Endothelial cell of umbilical vein (primary cell): ENCODE measurements around the gene SCIN. TPM values are rescaled to one million over a fixed set of nuclear protein-coding genes. Genes with fewer than 3 reads are reported as not detected.

Experiments used
- BruUV-seq: library from RNA; stranded (reverse); fragments of 400-500 nt; replicated peaks from 2 replicates; lab custom pipeline; 2021; lab: Mats Ljungman, UMichigan
- CTCF ChIA-PET: fragments of 300-600, 350-600 bp; sonication (Branson Sonifier 250); formaldehyde crosslinking; loops from one replicate; lab custom pipeline; 2021; ENCODE audit warnings: antibody characterized with exemption, inconsistent platforms; lab: Charles Lee
- POLR2A ChIA-PET: fragments of 300-600, 350-600 bp; sonication (Branson Sonifier 250); formaldehyde crosslinking; loops from one replicate; lab custom pipeline; 2021; ENCODE audit warnings: antibody characterized with exemption, inconsistent platforms; lab: Charles Lee
- DNase-seq: peaks from one replicate; pipeline ENCODE4 v3.0.0-alpha.2; 2011; ENCODE audit warnings: low read depth, low spot score
- FAIRE-seq: peaks from 2 replicates; lab custom pipeline; 2011; peaks lifted over from hg19 to GRCh38; lab: Jason Lieb, UNC
- H2AFZ ChIP-seq: 2 replicates; pipeline ENCODE4 v1.6.0; 2012; ENCODE audit warnings: low read depth, low read length, control low read depth, inconsistent platforms
- H3K27ac ChIP-seq: 2 replicates; pipeline ENCODE4 v1.5.1; 2011; ENCODE audit warnings: low read depth, mild to moderate bottlenecking, control low read depth, low read length, moderate library complexity; ENCODE audit not compliant: insufficient read depth
- H3K27me3 ChIP-seq, 2 experiments: 2 replicates each; pipeline versions ENCODE4 v1.6.0 to v1.6.1; 2011; ENCODE audit warnings: low read length in 2 of 2, mixed read lengths in 1 of 2; ENCODE audit not compliant: control insufficient read depth in 2 of 2, insufficient read depth in 2 of 2
- H3K36me3 ChIP-seq, 2 experiments: 2 replicates in 1 of 2; 3 replicates in 1 of 2; pipeline ENCODE4 v1.5.1; 2011; ENCODE audit warnings: low read length in 2 of 2, mild to moderate bottlenecking in 1 of 2, moderate library complexity in 1 of 2; ENCODE audit not compliant: control insufficient read depth in 2 of 2, insufficient read depth in 2 of 2; ENCODE audit errors: extremely low read depth in 1 of 2
- H3K4me1 ChIP-seq: 3 replicates; pipeline ENCODE4 v1.5.1; 2011; ENCODE audit warnings: mild to moderate bottlenecking, low read length; ENCODE audit not compliant: control insufficient read depth, insufficient read depth; ENCODE audit errors: extremely low read depth
- H3K4me2 ChIP-seq: 2 replicates; pipeline ENCODE4 v1.6.1; 2011; ENCODE audit warnings: low read length, control low read depth, mixed read lengths; ENCODE audit not compliant: insufficient read depth
- H3K4me3 ChIP-seq, 3 experiments: fragments of 200-600 bp in 1 of 3; sonication (generic), shearing (Covaris generic) in 1 of 3; replicated peaks in 1 of 3; 2 replicates each; pipeline ENCODE4 v1.5.1; 2011 to 2016; ENCODE audit warnings: control low read depth in 3 of 3, low read length in 3 of 3, mild to moderate bottlenecking in 2 of 3, inconsistent platforms in 1 of 3, low read depth in 1 of 3, moderate library complexity in 1 of 3; ENCODE audit not compliant: insufficient read depth in 1 of 3
- H3K79me2 ChIP-seq: 2 replicates; pipeline ENCODE4 v1.6.0; 2012; ENCODE audit warnings: low read length, inconsistent platforms; ENCODE audit not compliant: control insufficient read depth, insufficient read depth
- H3K9ac ChIP-seq: replicated peaks from 2 replicates; pipeline ENCODE3; 2011; ENCODE audit warnings: low read length, control low read depth; ENCODE audit not compliant: insufficient read depth; ENCODE audit errors: extremely low read depth
- H3K9me1 ChIP-seq: replicated peaks from 3 replicates; pipeline ENCODE4 v1.6.0; 2011; ENCODE audit warnings: mild to moderate bottlenecking, low read length; ENCODE audit not compliant: control insufficient read depth, insufficient read depth; ENCODE audit errors: extremely low read depth
- H3K9me3 ChIP-seq: replicated peaks from 2 replicates; pipeline ENCODE4 v1.5.1; 2012; ENCODE audit warnings: low read length, inconsistent platforms; ENCODE audit not compliant: control insufficient read depth, insufficient read depth
- H4K20me1 ChIP-seq: replicated peaks from 2 replicates; pipeline ENCODE3; 2011; ENCODE audit warnings: mild to moderate bottlenecking, low read length; ENCODE audit not compliant: control insufficient read depth, insufficient read depth; ENCODE audit errors: extremely low read depth
- CTCF ChIP-seq, 2 donors: IDR thresholded peaks; 1 replicate in 1 of 2; 2 replicates in 1 of 2; pipeline ENCODE4 v1.5.1; 2011; ENCODE audit warnings: low read length in 2 of 2, mild to moderate bottlenecking in 2 of 2, moderate library complexity in 2 of 2, control low read depth in 1 of 2, inconsistent platforms in 1 of 2, low read depth in 1 of 2; ENCODE audit not compliant: insufficient read depth in 1 of 2; ENCODE audit errors: extremely low read depth in 1 of 2
- EZH2 ChIP-seq: IDR thresholded peaks from 2 replicates; pipeline ENCODE4 v1.6.1; 2012; ENCODE audit warnings: borderline replicate concordance, low read depth, mild to moderate bottlenecking, moderate library complexity, low read length, inconsistent platforms; ENCODE audit not compliant: severe bottlenecking
- FOS ChIP-seq: IDR thresholded peaks from 2 replicates; pipeline ENCODE4 v1.6.1; 2011; ENCODE audit warnings: mild to moderate bottlenecking, low read length, moderate library complexity, borderline replicate concordance; ENCODE audit not compliant: insufficient read depth
- GATA2 ChIP-seq: IDR thresholded peaks from 2 replicates; pipeline ENCODE4 v1.7.0; 2011; ENCODE audit warnings: low read depth, mild to moderate bottlenecking, moderate library complexity, mixed read lengths, low read length; ENCODE audit not compliant: insufficient read length, insufficient read depth
- JUN ChIP-seq: IDR thresholded peaks from 2 replicates; pipeline ENCODE4 v1.6.1; 2011; ENCODE audit warnings: borderline replicate concordance, low read depth; ENCODE audit not compliant: insufficient read length, insufficient read depth
- MAX ChIP-seq: IDR thresholded peaks from 2 replicates; pipeline ENCODE4 v1.6.1; 2011; ENCODE audit not compliant: insufficient read depth, insufficient read length
- MYC ChIP-seq: IDR thresholded peaks from one replicate; pipeline ENCODE4 v1.6.1; 2011; ENCODE audit warnings: mild to moderate bottlenecking, low read depth, low read length
- POLR2A ChIP-seq: IDR thresholded peaks from 2 replicates; pipeline ENCODE4 v1.6.1; 2012; ENCODE audit warnings: low read depth, mild to moderate bottlenecking, control low read depth, low read length
- POLR2AphosphoS5 ChIP-seq: IDR thresholded peaks from 2 replicates; pipeline ENCODE4 v1.6.1; 2012; ENCODE audit warnings: low read depth, mild to moderate bottlenecking, control low read depth, low read length, moderate library complexity; ENCODE audit not compliant: insufficient read depth
- dilution Hi-C: fragments of 300-500 bp; cut with MboI; formaldehyde crosslinking; loops from one replicate; pipeline ENCODE4 v1.15.0; 2019; ENCODE audit warnings: low sequenced_read_pairs; ENCODE audit not compliant: extremely low pct_ligation_motif_present
- intact Hi-C: fragments of 100-400 bp; cut with micrococcal nuclease; formaldehyde crosslinking; loops from one replicate; pipeline ENCODE4 v1.10.0; 2022
- polyA plus RNA-seq, 4 experiments: library from polyadenylated mRNA; depleted of rRNA in 3 of 4; stranded (reverse) in 3 of 4; unstranded in 1 of 4; fragments of >200 nt; gene quantifications; 2 replicates each; pipeline versions ENCODE4 v1.2.1 to v1.2.3, GENCODE V29; 2011 to 2012; ENCODE audit warnings: missing spikeins in 1 of 4
- total RNA-seq: library from RNA; stranded (reverse); gene quantifications from 2 replicates; pipeline ENCODE4 v1.2.3, GENCODE V29; 2021

The SCIN gene
- total and polyA plus RNA-seq, 2 donors (not counting 3 experiments of a cell fraction or from before 2014, with no cell fraction given), result 0.07 to 0.69 TPM

GRCh38 chr7:12630513-12630819, 59.9 kb downstream of the SCIN start:
- Histone ChIP-seq H4K20me1 (no peaks in the 10 kb centered on the region), H3K4me1 (peaks cover 2% of the 10 kb centered on the region), H3K27ac (no peak overlapping the region), H2AFZ (peak overlapping the region; percentile 11), H3K9me1 (no peaks in the 10 kb centered on the region), H3K4me2 (no peak overlapping the region), H3K36me3 (no peaks in the 10 kb centered on the region), H3K79me2 (no peaks in the 10 kb centered on the region), H3K9me3 (no peaks in the 10 kb centered on the region), H3K9ac (no peak overlapping the region), H3K4me3 (no peak overlapping the region), H3K27me3 (peaks cover 0 to 2% of the 10 kb centered on the region in 2 experiments)
- no peak for TF ChIP-seq MAX
- intact Hi-C loops (no loop called here), dilution Hi-C loops (no loop called here)
- CTCF ChIA-PET, result interaction anchor here (1.1 to 1.7 kb wide), 4 partner anchors 8 to 631 kb away, joined by 3 to 8 read pairs (median 5); no protein-coding TSS in a partner anchor
- POLR2A ChIA-PET, result no interaction called here
- FAIRE-seq, result peak; percentile 38
- DNase-seq, result peak; percentile 46
- BruUV-seq, result no TSS peak

GRCh38 chr7:12633582-12633981, 63.1 kb downstream of the SCIN start:
- Histone ChIP-seq H3K27me3 (peaks cover 8 to 9% of the 10 kb centered on the region in 2 experiments), H3K79me2 (no peaks in the 10 kb centered on the region), H2AFZ (no peak overlapping the region), H3K9me1 (no peaks in the 10 kb centered on the region), H3K4me1 (peaks cover 2% of the 10 kb centered on the region), H3K27ac (no peak overlapping the region), H3K4me3 (no peak overlapping the region), H3K9me3 (no peaks in the 10 kb centered on the region), H3K36me3 (no peaks in the 10 kb centered on the region), H3K4me2 (no peak overlapping the region), H4K20me1 (no peaks in the 10 kb centered on the region), H3K9ac (no peak overlapping the region)
- dilution Hi-C loops (no loop called here), intact Hi-C loops (no loop called here)
- FAIRE-seq (no peak), DNase-seq (no peak)
- ChIA-PET CTCF (no interaction called here), POLR2A (no interaction called here)
- BruUV-seq, result no TSS peak
- TF ChIP-seq EZH2 (no peak), FOS (no peak), JUN (no peak), MAX (no peak), CTCF (IDR thresholded peaks at IDR 0.05; ENCODE audit: extremely low read depth in 1 of 2, insufficient read depth in 1 of 2, low read depth in 1 of 2, low read length in 2 of 2) (no peak), MYC (no peak), POLR2AphosphoS5 (no peak), GATA2 (no peak), POLR2A (no peak)
